Skeletal muscle satellite cell (primary cell): ENCODE data around the gene CHAF1A. TPM values are rescaled to one million over a fixed set of nuclear protein-coding genes. Genes with fewer than 3 reads are reported as not detected.

Experiments used
- H3K27me3 ChIP-seq: 2 replicates; pipeline ENCODE4 v1.7.0; 2013; ENCODE audit warnings: low read length; ENCODE audit not compliant: control insufficient read depth, insufficient read depth
- H3K36me3 ChIP-seq: 2 replicates; pipeline ENCODE4 v1.7.0; 2013; ENCODE audit warnings: mild to moderate bottlenecking, control low read depth, low read length; ENCODE audit not compliant: insufficient read depth
- H3K4me1 ChIP-seq: 2 replicates; pipeline ENCODE4 v1.7.0; 2013; ENCODE audit warnings: low read length; ENCODE audit not compliant: control insufficient read depth, insufficient read depth
- H3K4me2 ChIP-seq: 2 replicates; pipeline ENCODE4 v1.7.0; 2013; ENCODE audit warnings: mild to moderate bottlenecking, low read length
- H3K4me3 ChIP-seq: 2 replicates; pipeline ENCODE4 v1.7.0; 2013; ENCODE audit warnings: low read length
- H3K9ac ChIP-seq: 2 replicates; pipeline ENCODE4 v1.7.0; 2013; ENCODE audit warnings: mild to moderate bottlenecking, low read depth, low read length, moderate library complexity
- H3K9me3 ChIP-seq: replicated peaks from 2 replicates; pipeline ENCODE4 v1.7.0; 2013; ENCODE audit warnings: mild to moderate bottlenecking, control low read depth, low read length
- small RNA-seq: library from RNA; depleted of rRNA; stranded (forward); fragments of <200 nt; gene quantifications from one replicate; pipeline ENCODE3, GENCODE V24; 2012

CHAF1A gene

DNA sequence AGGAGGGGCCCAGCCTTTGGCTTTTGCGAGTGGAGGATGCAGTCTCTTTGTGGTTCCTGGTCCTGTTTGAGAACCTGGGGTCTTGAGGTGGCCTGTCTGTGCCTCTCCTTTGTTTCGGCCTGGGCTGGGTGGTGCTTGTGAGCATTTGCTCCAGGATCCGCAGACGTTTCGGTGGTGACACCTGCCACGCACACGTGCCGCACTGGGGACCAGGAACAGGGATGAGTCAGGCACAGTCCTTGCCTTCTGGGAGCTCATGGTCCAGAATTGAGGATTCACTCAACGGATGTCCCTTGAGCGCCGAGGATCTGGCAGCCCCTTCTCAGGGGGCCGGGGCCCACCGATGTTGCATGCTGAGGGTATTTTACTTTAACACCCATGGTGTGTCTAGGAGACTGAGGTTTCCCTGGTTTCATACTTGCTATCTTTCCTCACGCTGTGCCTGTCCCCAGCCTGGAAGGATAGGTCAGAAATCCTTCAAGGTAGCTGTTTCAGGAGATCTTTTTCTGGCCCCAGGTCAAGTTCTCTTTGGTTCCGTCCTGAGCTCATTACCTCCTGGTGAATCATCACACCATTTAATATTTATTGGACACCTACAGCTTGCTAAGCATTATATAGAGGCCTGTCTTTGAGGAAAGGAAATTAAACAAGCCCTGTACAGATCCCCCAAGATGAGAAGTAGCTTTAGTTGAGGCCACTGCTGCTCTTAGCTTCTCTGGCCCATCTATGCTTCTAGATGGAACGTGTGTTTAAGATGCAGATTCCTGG, 74.8 kb downstream of the CHAF1A start:
- no peak overlapping the region for H3K4me2 ChIP-seq
- peaks cover 14% of the 10 kb centered on the region for H3K4me1 ChIP-seq
- no peak overlapping the region for H3K9ac ChIP-seq
- no peak overlapping the region for H3K4me3 ChIP-seq
- H3K9me3 ChIP-seq = no peaks in the 10 kb centered on the region
- H3K27me3 ChIP-seq = no peaks in the 10 kb centered on the region
- peaks cover 32% of the 10 kb centered on the region for H3K36me3 ChIP-seq

DNA sequence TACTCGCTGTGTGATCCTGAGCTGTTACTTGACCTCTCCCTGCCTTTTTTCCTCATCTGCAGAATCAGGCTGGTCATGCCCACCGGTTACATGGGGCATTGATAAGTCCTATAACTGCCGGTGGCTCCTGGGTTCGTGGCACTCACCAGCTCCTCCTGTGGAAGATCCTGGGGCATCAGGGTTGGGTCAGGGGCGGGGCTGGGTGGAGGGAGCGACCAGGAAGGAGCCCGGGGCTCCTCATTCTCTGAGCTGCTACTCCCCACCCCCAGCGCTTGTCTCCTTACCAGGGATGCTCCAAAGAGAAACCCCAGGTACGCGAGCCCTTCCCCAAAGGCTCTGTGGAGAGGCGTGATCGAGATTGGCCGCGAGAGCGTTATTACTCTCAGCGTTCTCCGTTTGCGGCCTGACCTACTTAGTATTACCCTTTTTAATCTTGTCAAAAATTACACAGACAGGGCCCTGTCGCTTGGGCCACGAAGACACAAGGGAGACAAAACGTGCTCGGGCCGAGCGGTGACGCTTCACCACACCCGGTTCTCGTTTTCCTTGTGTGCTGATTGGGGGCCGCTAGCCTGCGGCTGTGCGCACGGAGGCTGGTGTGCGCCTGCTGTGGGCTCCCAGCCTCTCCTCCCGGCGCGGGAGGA, 80.4 kb downstream of the CHAF1A start:
- H3K9ac ChIP-seq = no peak overlapping the region
- H3K4me1 ChIP-seq = no peaks in the 10 kb centered on the region
- H3K9me3 ChIP-seq = no peaks in the 10 kb centered on the region
- no peak overlapping the region for H3K4me3 ChIP-seq
- H3K4me2 ChIP-seq = no peak overlapping the region
- no peaks in the 10 kb centered on the region for H3K27me3 ChIP-seq
- H3K36me3 ChIP-seq = peaks cover 18% of the 10 kb centered on the region

DNA sequence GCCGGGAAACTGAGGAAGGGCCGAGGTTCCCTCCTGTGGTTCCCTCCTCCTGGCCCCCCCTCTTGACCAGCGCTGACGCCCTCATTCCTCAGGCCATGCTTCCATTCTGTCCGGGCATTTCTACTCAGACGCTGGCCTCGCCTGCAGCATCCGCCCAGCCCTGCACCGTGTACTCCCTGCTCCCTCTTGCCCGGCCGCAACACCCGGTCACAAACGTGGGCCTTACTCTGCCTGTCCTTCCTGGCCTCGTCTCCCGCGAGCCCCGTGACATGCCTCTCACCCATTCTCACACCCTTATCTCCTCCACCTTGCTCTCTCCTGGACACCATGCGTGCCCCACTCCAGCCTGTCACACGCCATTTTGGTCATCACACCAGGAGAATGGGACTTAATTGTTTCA, 80.9 kb downstream of the CHAF1A start:
- Histone ChIP-seq H3K27me3 (no peaks in the 10 kb centered on the region), H3K4me2 (no peak overlapping the region), H3K4me3 (no peak overlapping the region), H3K36me3 (peaks cover 17% of the 10 kb centered on the region), H3K4me1 (no peaks in the 10 kb centered on the region), H3K9ac (no peak overlapping the region), H3K9me3 (no peaks in the 10 kb centered on the region)

DNA sequence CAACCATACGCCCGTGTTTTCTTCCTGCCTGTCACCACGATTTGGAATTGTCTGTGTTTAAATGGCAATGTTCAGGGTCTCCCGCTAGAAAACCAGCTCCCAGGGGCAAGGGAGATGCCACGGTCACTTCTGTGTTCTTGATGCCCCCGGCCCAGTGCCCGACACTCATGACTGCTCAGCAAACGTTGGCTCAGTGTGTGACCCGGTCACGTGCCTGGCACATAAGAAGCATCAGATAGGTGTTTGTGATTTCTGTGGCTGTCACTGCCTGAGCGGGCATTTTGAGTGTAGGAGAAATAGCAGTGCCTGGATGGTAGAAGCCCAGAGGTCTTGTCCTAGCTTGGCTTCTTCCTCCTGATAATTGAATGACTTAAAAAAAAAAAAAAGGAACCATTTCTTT, 85.1 kb downstream of the CHAF1A start:
- Histone ChIP-seq H3K9ac (no peak overlapping the region), H3K4me1 (no peaks in the 10 kb centered on the region), H3K4me2 (no peak overlapping the region), H3K36me3 (peaks cover 30% of the 10 kb centered on the region), H3K9me3 (no peaks in the 10 kb centered on the region), H3K4me3 (no peak overlapping the region), H3K27me3 (no peaks in the 10 kb centered on the region)

DNA sequence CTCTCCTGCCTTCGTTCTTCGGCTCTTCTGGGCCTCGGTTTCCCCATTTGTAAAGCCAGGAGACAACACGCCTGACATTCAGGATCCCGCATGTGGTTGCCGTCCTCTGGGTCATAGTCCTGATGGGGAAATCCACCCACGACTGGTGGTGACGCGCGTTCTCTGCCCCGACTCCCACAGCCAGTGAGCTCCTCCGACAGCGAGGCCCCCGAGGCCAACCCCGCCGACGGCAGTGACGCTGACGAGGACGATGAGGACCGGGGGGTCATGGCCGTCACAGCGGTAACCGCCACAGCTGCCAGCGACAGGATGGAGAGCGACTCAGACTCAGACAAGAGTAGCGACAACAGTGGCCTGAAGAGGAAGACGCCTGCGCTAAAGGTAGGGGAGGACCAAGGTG, 86.1 kb downstream of the CHAF1A start:
- Histone ChIP-seq H3K9me3 (no peaks in the 10 kb centered on the region), H3K27me3 (no peaks in the 10 kb centered on the region), H3K4me2 (no peak overlapping the region), H3K4me1 (no peaks in the 10 kb centered on the region), H3K36me3 (peaks cover 25% of the 10 kb centered on the region), H3K9ac (no peak overlapping the region), H3K4me3 (no peak overlapping the region)

DNA sequence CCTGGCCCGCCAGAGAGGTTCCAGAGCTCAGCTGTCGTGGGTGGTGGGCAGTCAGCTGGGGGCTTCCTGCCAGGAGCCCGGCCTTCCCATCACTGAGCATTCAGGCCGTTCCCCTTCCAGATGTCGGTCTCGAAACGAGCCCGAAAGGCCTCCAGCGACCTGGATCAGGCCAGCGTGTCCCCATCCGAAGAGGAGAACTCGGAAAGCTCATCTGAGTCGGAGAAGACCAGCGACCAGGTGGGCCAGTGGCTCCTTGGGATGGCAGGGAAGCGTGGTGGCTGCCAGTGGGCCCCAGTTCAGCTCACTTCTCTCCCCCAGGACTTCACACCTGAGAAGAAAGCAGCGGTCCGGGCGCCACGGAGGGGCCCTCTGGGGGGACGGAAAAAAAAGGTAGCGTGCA, 89.0 kb downstream of the CHAF1A start:
- Histone ChIP-seq H3K4me1 (no peaks in the 10 kb centered on the region), H3K4me2 (no peak overlapping the region), H3K27me3 (no peaks in the 10 kb centered on the region), H3K36me3 (peaks cover 36% of the 10 kb centered on the region), H3K4me3 (no peak overlapping the region), H3K9ac (no peak overlapping the region), H3K9me3 (no peaks in the 10 kb centered on the region)

DNA sequence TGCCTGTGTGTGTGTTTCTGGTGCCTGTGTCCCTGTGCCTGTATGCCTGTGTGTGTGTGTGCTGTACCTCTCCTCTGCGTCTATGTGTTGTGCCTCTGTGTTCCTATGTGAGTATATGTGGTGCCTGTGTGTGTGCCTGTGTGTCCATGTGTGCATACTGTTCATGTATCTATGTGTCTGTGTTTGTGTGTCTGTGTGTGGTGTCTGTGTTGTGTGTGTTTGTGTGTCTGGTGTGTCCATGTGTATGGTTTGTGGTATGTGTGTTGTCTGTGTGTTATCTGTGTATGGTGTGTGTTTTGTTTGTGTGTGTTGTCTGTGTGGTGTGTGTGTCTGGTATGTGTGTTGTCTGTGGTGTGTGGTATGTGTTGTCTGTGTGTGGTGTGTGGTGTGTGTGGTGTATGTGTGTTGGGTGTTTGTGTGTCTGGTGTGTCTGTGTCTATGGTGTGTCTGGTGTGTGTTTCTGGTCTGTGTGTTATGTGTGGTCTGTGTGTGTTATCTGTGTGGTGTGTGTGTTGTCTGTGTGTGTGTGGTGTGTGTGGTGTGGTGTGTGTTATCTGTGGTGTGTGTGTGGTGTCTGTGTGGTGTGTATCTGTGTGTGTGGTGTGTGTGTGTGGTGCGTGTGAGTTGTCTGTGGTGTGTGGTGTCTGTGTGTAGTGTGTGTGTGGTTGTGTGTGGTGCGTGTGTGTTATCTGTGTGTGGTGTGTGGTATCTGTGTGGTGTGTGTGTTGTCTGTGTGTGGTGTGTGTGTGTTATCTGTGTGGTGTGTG, 90.1 kb downstream of the CHAF1A start:
- no peaks in the 10 kb centered on the region for H3K4me1 ChIP-seq
- no peaks in the 10 kb centered on the region for H3K27me3 ChIP-seq
- peaks cover 42% of the 10 kb centered on the region for H3K36me3 ChIP-seq
- no peak overlapping the region for H3K9ac ChIP-seq
- no peaks in the 10 kb centered on the region for H3K9me3 ChIP-seq
- no peak overlapping the region for H3K4me3 ChIP-seq
- no peak overlapping the region for H3K4me2 ChIP-seq

Small RNA genes lying within 50 kb of the gene (small RNA-seq; reads per million reads assigned to genes)
- not detected for gene MIR4746
